Endothelial cell of umbilical vein (primary cell): Measurements from ENCODE around the gene CHD5.

Experiments
- CTCF ChIP-seq, 2 donors: IDR thresholded peaks; 1 replicate in 1 of 2; 2 replicates in 1 of 2; pipeline ENCODE4 v1.5.1; 2011; ENCODE audit warnings: low read length in 2 of 2, mild to moderate bottlenecking in 2 of 2, moderate library complexity in 2 of 2, control low read depth in 1 of 2, inconsistent platforms in 1 of 2, low read depth in 1 of 2; ENCODE audit not compliant: insufficient read depth in 1 of 2; ENCODE audit errors: extremely low read depth in 1 of 2
- JUN ChIP-seq: IDR thresholded peaks from 2 replicates; pipeline ENCODE4 v1.6.1; 2011; ENCODE audit warnings: borderline replicate concordance, low read depth; ENCODE audit not compliant: insufficient read length, insufficient read depth
- POLR2AphosphoS5 ChIP-seq: IDR thresholded peaks from 2 replicates; pipeline ENCODE4 v1.6.1; 2012; ENCODE audit warnings: low read depth, mild to moderate bottlenecking, control low read depth, low read length, moderate library complexity; ENCODE audit not compliant: insufficient read depth

- TF ChIP-seq JUN (no peak), CTCF (IDR thresholded peaks at IDR 0.05; ENCODE audit: extremely low read depth in 1 of 2, insufficient read depth in 1 of 2, low read depth in 1 of 2, low read length in 2 of 2) (no peak), POLR2AphosphoS5 (no peak)
Observed at GRCh38 chr1:6206520-6206855, 26.4 kb upstream of the CHD5 start.
